ENCODE results near the gene NR5A2.

- TF ChIP-seq CTCF (IDR thresholded peaks at IDR 0.05; ENCODE audit: low read length) (no peak), EZH2 (IDR thresholded peaks at IDR 0.05; ENCODE audit: borderline replicate concordance, low read length) (no peak)
These were observed 76.6 kb downstream of the NR5A2 start for GRCh38 chr1:200103966-200104583.

Data from OCI-LY1 (cell line).